CD4-positive, alpha-beta T cell treated with Interferon gamma for 1 hour (primary cell): ENCODE results near the gene AKAP9.
"Not testable (repeated sequence)": the region's sequence is repeated elsewhere in the genome, so short reads cannot be mapped to it uniquely, and the experiment has no call there.

Experiments
- DNase-seq: peaks from one replicate; pipeline ENCODE4 v3.0.0-alpha.2; 2020

The AKAP9 gene

GRCh38 chr7:92025260-92025659 is 84.6 kb downstream of the AKAP9 start:
- no peak for DNase-seq

DNA sequence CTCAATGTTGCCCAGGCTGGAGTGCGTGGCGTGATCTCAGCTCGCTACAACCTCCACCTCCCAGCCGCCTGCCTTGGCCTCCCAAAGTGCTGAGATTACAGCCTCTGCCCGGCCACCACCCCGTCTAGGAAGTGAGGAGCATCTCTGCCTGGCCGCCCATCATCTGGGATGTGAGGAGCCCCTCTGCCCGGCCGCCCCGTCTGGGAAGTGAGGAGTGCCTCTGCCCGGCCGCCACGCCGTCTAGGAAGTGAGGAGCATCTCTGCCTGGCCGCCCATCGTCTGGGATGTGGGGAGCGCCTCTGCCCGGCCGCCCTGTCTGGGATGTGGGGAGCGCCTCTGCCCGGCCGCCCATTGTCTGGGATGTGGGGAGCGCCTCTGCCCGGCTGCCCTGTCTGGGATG is 86.0 kb downstream of the AKAP9 start:
- DNase-seq, result not testable (repeated sequence)

DNA sequence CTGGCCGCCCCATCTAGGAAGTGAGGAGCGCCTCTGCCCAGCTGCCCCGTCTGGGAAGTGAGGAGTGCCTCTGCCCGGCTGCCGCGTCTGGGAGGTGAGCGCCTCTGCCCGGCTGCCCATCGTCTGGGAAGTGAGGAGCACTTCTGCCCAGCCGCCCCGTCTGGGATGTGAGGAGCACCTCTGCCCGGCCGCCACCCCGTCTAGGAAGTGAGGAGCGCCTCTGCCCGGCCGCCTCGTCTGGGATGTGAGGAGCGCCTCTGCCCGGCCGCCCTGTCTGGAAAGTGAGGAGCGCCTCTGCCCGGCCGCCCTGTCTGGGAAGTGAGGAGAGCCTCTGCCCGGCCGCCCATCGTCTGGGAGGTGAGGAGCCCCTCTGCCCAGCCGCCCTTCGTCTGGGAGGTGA is 86.5 kb downstream of the AKAP9 start:
- DNase-seq, result not testable (repeated sequence)

- DNase-seq, result no peak
These were observed 87.6 kb downstream of the AKAP9 start for GRCh38 chr7:92028226-92028625.

- DNase-seq, result no peak
These were observed 88.0 kb downstream of the AKAP9 start for GRCh38 chr7:92028686-92029085.

GRCh38 chr7:92034116-92034515 is 93.5 kb downstream of the AKAP9 start:
- no peak for DNase-seq

DNA sequence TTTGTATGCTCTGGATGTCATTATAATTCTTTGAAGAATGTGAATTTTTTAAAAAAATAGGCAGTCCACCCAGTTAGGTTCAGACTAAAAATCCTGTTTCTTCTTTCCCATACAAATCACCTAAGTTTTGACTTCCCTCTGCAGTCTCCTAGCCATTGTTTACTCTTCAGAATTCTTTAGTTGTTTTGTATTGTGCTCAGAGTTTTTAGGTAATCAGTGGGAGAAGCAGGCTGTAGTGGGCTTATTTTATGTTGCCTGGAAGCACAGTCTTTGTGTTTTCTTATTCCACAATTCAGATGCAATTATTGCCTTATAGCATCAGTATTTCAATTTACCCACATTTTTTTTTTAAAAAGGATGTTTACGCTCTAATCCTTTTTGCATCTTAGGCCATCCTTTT is 94.9 kb downstream of the AKAP9 start:
- DNase-seq, result no peak

GRCh38 chr7:92039900-92040299 is 99.2 kb downstream of the AKAP9 start:
- no peak for DNase-seq

DNA sequence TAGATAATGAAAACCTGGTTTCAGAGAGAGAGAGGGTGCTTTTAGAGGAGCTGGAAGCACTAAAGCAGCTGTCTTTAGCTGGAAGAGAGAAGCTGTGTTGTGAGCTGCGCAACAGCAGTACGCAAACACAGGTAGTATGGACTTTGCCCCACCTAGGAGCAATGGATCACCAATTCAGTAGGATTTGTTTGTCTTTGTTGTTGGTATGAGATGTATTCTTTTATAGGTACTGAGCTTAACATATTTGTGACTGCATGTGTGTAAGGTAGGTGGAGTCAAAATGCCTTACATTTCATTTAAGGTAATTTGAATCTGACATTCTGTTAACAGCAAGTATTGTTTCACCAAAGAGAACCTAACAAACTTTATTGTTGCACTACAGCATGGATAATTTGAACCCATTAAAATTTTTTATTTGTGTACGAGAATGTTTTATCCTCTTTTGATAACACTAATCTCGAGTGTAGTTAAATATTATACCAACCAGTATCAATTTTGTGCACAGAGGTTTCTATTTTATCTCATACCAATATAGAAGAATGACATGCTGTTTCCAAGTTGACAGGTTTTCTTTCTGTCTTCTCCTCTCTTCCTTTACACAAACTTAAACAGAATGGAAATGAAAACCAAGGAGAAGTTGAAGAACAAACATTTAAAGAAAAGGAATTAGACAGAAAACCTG is 101.5 kb downstream of the AKAP9 start:
- DNase-seq, result no peak

GRCh38 chr7:92043098-92043497 is 102.4 kb downstream of the AKAP9 start:
- no peak for DNase-seq

- no peak for DNase-seq
These were observed 103.0 kb downstream of the AKAP9 start for GRCh38 chr7:92043637-92044036.

DNA sequence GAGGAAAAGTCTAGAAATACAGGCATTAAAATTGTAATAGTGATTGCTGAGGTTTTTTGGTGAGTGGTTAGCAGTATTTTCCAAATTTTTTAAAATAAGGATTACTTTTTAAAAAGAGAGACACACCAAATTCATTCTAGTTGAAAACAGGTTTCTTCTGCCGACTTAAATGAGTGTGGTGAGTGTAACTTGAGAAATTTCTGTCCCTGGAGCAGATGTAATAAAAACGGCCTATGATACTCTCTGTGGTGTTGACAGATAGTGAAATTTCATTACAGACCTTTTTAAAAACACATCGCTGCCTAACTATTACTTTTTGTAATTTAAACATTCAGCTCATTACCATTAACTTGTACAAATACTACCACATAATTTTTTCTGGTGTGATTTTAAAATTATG is 103.5 kb downstream of the AKAP9 start:
- no peak for DNase-seq

GRCh38 chr7:92044940-92045339 is 104.3 kb downstream of the AKAP9 start:
- DNase-seq, result no peak

GRCh38 chr7:92051655-92052054 is 111.0 kb downstream of the AKAP9 start:
- DNase-seq, result no peak

GRCh38 chr7:92052159-92052558 is 111.5 kb downstream of the AKAP9 start:
- no peak for DNase-seq

- DNase-seq, result no peak
These were observed 112.0 kb downstream of the AKAP9 start for GRCh38 chr7:92052684-92053083.

- DNase-seq, result no peak
These were observed 112.7 kb downstream of the AKAP9 start for GRCh38 chr7:92053312-92053711.

GRCh38 chr7:92056286-92056685 is 115.6 kb downstream of the AKAP9 start:
- no peak for DNase-seq

GRCh38 chr7:92057375-92057774 is 116.7 kb downstream of the AKAP9 start:
- no peak for DNase-seq

- no peak for DNase-seq
These were observed 117.4 kb downstream of the AKAP9 start for GRCh38 chr7:92058040-92058439.

DNA sequence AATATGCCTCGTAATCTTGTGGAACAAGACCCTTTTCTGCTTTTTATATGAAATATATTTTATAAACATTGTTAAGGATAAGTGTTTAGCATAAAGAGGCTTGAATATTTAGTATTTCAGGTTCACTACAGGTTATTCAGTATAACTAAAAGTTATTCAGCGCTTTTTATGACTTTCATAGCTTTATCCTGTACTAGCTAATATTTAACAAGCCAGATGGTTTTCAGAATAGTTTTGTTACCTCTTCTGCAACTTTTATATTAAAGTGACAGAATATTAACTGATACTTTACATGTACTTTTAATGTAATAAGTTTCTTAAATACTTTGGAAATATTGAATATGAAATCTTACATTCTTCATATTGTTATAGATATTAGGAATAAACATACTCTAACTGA is 118.2 kb downstream of the AKAP9 start:
- no peak for DNase-seq

DNA sequence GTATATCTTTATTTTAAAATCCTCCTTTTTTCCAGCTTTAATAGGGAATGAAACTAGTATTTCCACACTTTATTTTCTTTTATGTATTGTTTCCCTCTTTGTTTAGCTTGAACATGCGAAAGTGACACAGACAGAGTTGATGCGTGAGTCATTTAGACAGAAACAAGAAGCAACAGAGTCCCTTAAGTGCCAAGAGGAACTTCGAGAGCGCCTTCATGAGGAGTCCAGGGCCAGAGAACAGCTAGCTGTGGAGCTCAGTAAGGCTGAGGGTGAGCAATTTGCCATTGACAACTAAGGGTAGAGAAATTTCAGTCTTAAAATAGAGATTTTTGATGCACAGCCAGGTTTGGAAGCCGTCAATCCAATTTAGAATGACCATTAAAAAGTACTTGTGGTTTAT is 120.5 kb downstream of the AKAP9 start:
- DNase-seq, result no peak

- DNase-seq, result no peak
These were observed 123.9 kb downstream of the AKAP9 start for GRCh38 chr7:92064438-92065029.

DNA sequence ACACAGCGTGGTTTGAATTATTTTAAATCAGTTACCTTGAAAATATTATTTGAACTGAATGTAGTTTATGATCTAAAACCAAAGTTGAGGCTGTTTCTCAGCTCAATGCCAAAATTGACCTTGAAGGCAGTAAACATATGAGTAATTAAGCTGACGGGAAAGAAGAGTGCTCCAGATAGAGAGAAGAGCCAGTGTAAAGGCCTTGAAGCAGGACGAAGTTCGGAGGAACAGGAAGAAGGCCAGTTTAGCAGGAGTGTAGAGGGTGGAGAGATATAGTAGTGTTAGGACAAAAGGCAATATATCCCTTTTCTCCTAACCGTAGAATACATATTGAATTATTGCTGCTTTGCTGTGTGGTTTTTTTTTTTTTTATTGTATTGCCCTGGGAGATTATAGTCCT is 130.4 kb downstream of the AKAP9 start:
- no peak for DNase-seq

GRCh38 chr7:92072121-92072520 is 131.5 kb downstream of the AKAP9 start:
- DNase-seq, result no peak
